Measurements from ENCODE around the gene SERPINB1.
"Not testable (repeated sequence)": the region's sequence is repeated elsewhere in the genome, so short reads cannot be mapped to it uniquely, and the experiment has no call there.

DNA sequence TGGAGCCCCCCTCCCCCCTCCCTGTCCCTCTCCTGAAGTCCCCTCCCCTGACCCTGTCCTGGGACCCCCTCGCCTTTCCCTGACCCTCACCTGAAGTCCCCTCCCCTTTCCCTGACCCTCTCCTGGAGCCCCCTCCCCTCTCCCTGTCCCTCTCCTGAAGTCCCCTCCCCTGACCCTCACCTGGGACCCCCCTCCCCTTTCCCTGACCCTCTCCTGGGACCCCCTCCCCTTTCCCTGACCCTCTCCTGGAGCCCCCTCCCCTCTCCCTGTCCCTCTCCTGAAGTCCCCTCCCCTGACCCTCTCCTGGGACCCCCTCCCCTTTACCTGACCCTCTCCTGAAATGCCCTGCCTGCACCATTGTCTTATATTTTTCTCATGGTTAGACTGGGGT is 11.7 kb upstream of the SERPINB1 start:
- not testable (repeated sequence) for TF ChIP-seq POLR2AphosphoS5 (IDR thresholded peaks at IDR 0.05; ENCODE audit: low read depth); EZH2 (IDR thresholded peaks at IDR 0.05; ENCODE audit: low read depth, unreplicated experiment); NANOG (IDR thresholded peaks at IDR 0.05; ENCODE audit: borderline replicate concordance); EZH2phosphoT487 (IDR thresholded peaks at IDR 0.05; ENCODE audit: unreplicated experiment); CREB1 (CRISPR knock-in tag; IDR thresholded peaks at IDR 0.05; ENCODE audit: low read depth); ZNF114 (CRISPR knock-in tag; IDR thresholded peaks at IDR 0.05); JUNB (IDR thresholded peaks at IDR 0.05; ENCODE audit: unreplicated experiment); STAT1 (IDR thresholded peaks at IDR 0.05; ENCODE audit: unreplicated experiment)
- TF ChIP-seq, protein P1, sequence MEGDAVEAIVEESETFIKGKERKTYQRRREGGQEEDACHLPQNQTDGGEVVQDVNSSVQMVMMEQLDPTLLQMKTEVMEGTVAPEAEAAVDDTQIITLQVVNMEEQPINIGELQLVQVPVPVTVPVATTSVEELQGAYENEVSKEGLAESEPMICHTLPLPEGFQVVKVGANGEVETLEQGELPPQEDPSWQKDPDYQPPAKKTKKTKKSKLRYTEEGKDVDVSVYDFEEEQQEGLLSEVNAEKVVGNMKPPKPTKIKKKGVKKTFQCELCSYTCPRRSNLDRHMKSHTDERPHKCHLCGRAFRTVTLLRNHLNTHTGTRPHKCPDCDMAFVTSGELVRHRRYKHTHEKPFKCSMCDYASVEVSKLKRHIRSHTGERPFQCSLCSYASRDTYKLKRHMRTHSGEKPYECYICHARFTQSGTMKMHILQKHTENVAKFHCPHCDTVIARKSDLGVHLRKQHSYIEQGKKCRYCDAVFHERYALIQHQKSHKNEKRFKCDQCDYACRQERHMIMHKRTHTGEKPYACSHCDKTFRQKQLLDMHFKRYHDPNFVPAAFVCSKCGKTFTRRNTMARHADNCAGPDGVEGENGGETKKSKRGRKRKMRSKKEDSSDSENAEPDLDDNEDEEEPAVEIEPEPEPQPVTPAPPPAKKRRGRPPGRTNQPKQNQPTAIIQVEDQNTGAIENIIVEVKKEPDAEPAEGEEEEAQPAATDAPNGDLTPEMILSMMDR (conservative IDR thresholded peaks at IDR 0.05; ENCODE audit: low read depth in 2 of 2): not testable (repeated sequence)
- TF ChIP-seq, protein P2, sequence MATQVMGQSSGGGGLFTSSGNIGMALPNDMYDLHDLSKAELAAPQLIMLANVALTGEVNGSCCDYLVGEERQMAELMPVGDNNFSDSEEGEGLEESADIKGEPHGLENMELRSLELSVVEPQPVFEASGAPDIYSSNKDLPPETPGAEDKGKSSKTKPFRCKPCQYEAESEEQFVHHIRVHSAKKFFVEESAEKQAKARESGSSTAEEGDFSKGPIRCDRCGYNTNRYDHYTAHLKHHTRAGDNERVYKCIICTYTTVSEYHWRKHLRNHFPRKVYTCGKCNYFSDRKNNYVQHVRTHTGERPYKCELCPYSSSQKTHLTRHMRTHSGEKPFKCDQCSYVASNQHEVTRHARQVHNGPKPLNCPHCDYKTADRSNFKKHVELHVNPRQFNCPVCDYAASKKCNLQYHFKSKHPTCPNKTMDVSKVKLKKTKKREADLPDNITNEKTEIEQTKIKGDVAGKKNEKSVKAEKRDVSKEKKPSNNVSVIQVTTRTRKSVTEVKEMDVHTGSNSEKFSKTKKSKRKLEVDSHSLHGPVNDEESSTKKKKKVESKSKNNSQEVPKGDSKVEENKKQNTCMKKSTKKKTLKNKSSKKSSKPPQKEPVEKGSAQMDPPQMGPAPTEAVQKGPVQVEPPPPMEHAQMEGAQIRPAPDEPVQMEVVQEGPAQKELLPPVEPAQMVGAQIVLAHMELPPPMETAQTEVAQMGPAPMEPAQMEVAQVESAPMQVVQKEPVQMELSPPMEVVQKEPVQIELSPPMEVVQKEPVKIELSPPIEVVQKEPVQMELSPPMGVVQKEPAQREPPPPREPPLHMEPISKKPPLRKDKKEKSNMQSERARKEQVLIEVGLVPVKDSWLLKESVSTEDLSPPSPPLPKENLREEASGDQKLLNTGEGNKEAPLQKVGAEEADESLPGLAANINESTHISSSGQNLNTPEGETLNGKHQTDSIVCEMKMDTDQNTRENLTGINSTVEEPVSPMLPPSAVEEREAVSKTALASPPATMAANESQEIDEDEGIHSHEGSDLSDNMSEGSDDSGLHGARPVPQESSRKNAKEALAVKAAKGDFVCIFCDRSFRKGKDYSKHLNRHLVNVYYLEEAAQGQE (IDR thresholded peaks at IDR 0.05; ENCODE audit: unreplicated experiment): not testable (repeated sequence)
- TF ChIP-seq, protein P3, sequence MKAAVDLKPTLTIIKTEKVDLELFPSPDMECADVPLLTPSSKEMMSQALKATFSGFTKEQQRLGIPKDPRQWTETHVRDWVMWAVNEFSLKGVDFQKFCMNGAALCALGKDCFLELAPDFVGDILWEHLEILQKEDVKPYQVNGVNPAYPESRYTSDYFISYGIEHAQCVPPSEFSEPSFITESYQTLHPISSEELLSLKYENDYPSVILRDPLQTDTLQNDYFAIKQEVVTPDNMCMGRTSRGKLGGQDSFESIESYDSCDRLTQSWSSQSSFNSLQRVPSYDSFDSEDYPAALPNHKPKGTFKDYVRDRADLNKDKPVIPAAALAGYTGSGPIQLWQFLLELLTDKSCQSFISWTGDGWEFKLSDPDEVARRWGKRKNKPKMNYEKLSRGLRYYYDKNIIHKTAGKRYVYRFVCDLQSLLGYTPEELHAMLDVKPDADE (IDR thresholded peaks at IDR 0.05): not testable (repeated sequence)
- TF ChIP-seq, protein P4, sequence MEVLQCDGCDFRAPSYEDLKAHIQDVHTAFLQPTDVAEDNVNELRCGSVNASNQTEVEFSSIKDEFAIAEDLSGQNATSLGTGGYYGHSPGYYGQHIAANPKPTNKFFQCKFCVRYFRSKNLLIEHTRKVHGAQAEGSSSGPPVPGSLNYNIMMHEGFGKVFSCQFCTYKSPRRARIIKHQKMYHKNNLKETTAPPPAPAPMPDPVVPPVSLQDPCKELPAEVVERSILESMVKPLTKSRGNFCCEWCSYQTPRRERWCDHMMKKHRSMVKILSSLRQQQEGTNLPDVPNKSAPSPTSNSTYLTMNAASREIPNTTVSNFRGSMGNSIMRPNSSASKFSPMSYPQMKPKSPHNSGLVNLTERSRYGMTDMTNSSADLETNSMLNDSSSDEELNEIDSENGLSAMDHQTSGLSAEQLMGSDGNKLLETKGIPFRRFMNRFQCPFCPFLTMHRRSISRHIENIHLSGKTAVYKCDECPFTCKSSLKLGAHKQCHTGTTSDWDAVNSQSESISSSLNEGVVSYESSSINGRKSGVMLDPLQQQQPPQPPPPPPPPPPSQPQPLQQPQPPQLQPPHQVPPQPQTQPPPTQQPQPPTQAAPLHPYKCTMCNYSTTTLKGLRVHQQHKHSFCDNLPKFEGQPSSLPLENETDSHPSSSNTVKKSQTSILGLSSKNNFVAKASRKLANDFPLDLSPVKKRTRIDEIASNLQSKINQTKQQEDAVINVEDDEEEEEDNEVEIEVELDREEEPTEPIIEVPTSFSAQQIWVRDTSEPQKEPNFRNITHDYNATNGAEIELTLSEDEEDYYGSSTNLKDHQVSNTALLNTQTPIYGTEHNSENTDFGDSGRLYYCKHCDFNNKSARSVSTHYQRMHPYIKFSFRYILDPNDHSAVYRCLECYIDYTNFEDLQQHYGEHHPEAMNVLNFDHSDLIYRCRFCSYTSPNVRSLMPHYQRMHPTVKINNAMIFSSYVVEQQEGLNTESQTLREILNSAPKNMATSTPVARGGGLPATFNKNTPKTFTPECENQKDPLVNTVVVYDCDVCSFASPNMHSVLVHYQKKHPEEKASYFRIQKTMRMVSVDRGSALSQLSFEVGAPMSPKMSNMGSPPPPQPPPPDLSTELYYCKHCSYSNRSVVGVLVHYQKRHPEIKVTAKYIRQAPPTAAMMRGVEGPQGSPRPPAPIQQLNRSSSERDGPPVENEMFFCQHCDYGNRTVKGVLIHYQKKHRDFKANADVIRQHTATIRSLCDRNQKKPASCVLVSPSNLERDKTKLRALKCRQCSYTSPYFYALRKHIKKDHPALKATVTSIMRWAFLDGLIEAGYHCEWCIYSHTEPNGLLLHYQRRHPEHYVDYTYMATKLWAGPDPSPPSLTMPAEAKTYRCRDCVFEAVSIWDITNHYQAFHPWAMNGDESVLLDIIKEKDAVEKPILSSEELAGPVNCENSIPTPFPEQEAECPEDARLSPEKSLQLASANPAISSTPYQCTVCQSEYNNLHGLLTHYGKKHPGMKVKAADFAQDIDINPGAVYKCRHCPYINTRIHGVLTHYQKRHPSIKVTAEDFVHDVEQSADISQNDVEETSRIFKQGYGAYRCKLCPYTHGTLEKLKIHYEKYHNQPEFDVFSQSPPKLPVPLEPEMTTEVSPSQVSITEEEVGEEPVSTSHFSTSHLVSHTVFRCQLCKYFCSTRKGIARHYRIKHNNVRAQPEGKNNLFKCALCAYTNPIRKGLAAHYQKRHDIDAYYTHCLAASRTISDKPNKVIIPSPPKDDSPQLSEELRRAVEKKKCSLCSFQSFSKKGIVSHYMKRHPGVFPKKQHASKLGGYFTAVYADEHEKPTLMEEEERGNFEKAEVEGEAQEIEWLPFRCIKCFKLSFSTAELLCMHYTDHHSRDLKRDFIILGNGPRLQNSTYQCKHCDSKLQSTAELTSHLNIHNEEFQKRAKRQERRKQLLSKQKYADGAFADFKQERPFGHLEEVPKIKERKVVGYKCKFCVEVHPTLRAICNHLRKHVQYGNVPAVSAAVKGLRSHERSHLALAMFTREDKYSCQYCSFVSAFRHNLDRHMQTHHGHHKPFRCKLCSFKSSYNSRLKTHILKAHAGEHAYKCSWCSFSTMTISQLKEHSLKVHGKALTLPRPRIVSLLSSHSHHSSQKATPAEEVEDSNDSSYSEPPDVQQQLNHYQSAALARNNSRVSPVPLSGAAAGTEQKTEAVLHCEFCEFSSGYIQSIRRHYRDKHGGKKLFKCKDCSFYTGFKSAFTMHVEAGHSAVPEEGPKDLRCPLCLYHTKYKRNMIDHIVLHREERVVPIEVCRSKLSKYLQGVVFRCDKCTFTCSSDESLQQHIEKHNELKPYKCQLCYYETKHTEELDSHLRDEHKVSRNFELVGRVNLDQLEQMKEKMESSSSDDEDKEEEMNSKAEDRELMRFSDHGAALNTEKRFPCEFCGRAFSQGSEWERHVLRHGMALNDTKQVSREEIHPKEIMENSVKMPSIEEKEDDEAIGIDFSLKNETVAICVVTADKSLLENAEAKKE (CRISPR knock-in tag; IDR thresholded peaks at IDR 0.05): not testable (repeated sequence)

Measured in GM23338 (cell line).